HCT116 (cell line): Measurements from ENCODE around the gene VPS41. TPM values are rescaled to one million over a fixed set of nuclear protein-coding genes. Genes with fewer than 3 reads are reported as not detected.

Experiments used
- ATAC-seq: fragments of 200-7000 bp; cut with Tn5 transposase; 2 replicates; pipeline ENCODE4 v1.9.1; 2020; ENCODE audit warnings: mild to moderate bottlenecking, moderate library complexity
- BruUV-seq: library from RNA; stranded (reverse); fragments of 400-500 nt; replicated peaks from 2 replicates; lab custom pipeline; 2021; lab: Mats Ljungman, UMichigan
- CTCF ChIA-PET: fragments of 300-600 bp; sonication (Branson Sonifier 250); formaldehyde crosslinking; loops from one replicate; lab custom pipeline; 2021; ENCODE audit warnings: antibody characterized with exemption; lab: Charles Lee
- POLR2A ChIA-PET: fragments of 300-600, 350-600 bp; sonication (Branson Sonifier 250); formaldehyde crosslinking; loops from one replicate; lab custom pipeline; 2021; ENCODE audit warnings: antibody characterized with exemption; lab: Charles Lee
- RAD21 ChIA-PET, 2 experiments: fragments of 300-600 bp; sonication (Branson Sonifier 250); formaldehyde crosslinking; loops; one replicate each; lab custom pipeline; 2023; ENCODE audit warnings: low total read pairs in 2 of 2; ENCODE audit not compliant: uncharacterized antibody in 2 of 2, unreplicated experiment in 2 of 2, low non-redundant PET in 1 of 2; lab: Charles Lee
- DNase-seq: peaks from one replicate; pipeline ENCODE4 v3.0.0-alpha.2; 2010; ENCODE audit warnings: low read depth, low spot score
- H2AFZ ChIP-seq: fragments of 200-600 bp; shearing (Covaris generic), sonication (generic); 2 replicates; pipeline ENCODE4 v1.6.1; 2017; ENCODE audit warnings: low read depth, mixed run types, mixed read lengths, antibody characterized with exemption, low read length; ENCODE audit not compliant: poor library complexity, severe bottlenecking
- H3K27ac ChIP-seq: 2 replicates; pipeline ENCODE4 v1.5.1; 2012; ENCODE audit warnings: low read depth, low read length
- H3K27me3 ChIP-seq: fragments of 200-600 bp; sonication (generic); 2 replicates; pipeline ENCODE4 v1.6.1; 2016; ENCODE audit warnings: mixed run types, low read length, mixed read lengths; ENCODE audit not compliant: insufficient read depth
- H3K36me3 ChIP-seq, 2 experiments: fragments of 200-500 bp in 1 of 2; fragments of 200-600 bp in 1 of 2; sonication (Bioruptor generic) in 1 of 2; sonication (generic) in 1 of 2; 2 replicates each; pipeline versions ENCODE4 v1.5.1 to v1.6.1; 2014 to 2016; ENCODE audit warnings: low read length in 2 of 2, inconsistent platforms in 1 of 2, mixed read lengths in 1 of 2, mixed run types in 1 of 2; ENCODE audit not compliant: insufficient read depth in 2 of 2, control insufficient read depth in 1 of 2
- H3K4me1 ChIP-seq, 2 experiments: fragments of 200-600 bp in 1 of 2; sonication (generic) in 1 of 2; 2 replicates each; pipeline versions ENCODE4 v1.5.1 to v1.6.1; 2012 to 2017; ENCODE audit warnings: low read length in 2 of 2, inconsistent platforms in 1 of 2, mild to moderate bottlenecking in 1 of 2, mixed read lengths in 1 of 2, mixed run types in 1 of 2, moderate library complexity in 1 of 2; ENCODE audit not compliant: insufficient read depth in 2 of 2, control insufficient read depth in 1 of 2
- H3K4me2 ChIP-seq: fragments of 200-600 bp; sonication (generic); 2 replicates; pipeline ENCODE4 v1.6.1; 2017; ENCODE audit warnings: mixed run types, low read length, mixed read lengths
- H3K4me3 ChIP-seq, 2 experiments: fragments of 200-600 bp in 1 of 2; sonication (generic) in 1 of 2; replicated peaks in 1 of 2; 2 replicates each; pipeline ENCODE4 v1.5.1; 2011 to 2016; ENCODE audit warnings: low read length in 2 of 2, control low read depth in 1 of 2, low read depth in 1 of 2, mild to moderate bottlenecking in 1 of 2, mixed read lengths in 1 of 2, mixed run types in 1 of 2
- H3K79me2 ChIP-seq: fragments of 200-600 bp; sonication (generic); 2 replicates; pipeline ENCODE4 v1.6.1; 2017; ENCODE audit warnings: mild to moderate bottlenecking, mixed run types, low read length, moderate library complexity, mixed read lengths; ENCODE audit not compliant: insufficient read depth
- H3K9ac ChIP-seq: fragments of 200-600 bp; sonication (generic); 2 replicates; pipeline ENCODE4 v1.6.1; 2016; ENCODE audit warnings: low read length, mixed read lengths
- H3K9me2 ChIP-seq: fragments of 200-600 bp; sonication (generic), shearing (Covaris generic); 2 replicates; pipeline ENCODE4 v1.6.1; 2017; ENCODE audit warnings: mixed run types, mild to moderate bottlenecking, moderate library complexity; ENCODE audit not compliant: insufficient read depth
- H3K9me3 ChIP-seq, 2 experiments: fragments of 200-500 bp in 1 of 2; fragments of 200-600 bp in 1 of 2; sonication (Bioruptor generic) in 1 of 2; sonication (generic) in 1 of 2; 2 replicates each; pipeline ENCODE4 v1.6.1; 2014 to 2017; ENCODE audit warnings: low read length in 2 of 2, mixed read lengths in 2 of 2, inconsistent platforms in 1 of 2, low read depth in 1 of 2, mild to moderate bottlenecking in 1 of 2, mixed run types in 1 of 2, moderate library complexity in 1 of 2; ENCODE audit not compliant: control insufficient read depth in 1 of 2, insufficient read depth in 1 of 2
- H4K20me1 ChIP-seq: fragments of 200-600 bp; sonication (generic), shearing (Covaris generic); 2 replicates; pipeline ENCODE4 v1.6.1; 2017; ENCODE audit warnings: mixed run types, mild to moderate bottlenecking, moderate library complexity; ENCODE audit not compliant: insufficient read depth
- ATF3 ChIP-seq: IDR thresholded peaks from 2 replicates; pipeline ENCODE4 v1.6.1; 2012
- CBX3 ChIP-seq: IDR thresholded peaks from 2 replicates; pipeline ENCODE4 v1.6.1; 2012; ENCODE audit warnings: low read depth
- EGR1 ChIP-seq: IDR thresholded peaks from 2 replicates; pipeline ENCODE4 v1.6.1; 2012; ENCODE audit warnings: low read depth
- EZH2 ChIP-seq: fragments of 200-600 bp; sonication (generic); IDR thresholded peaks from 2 replicates; pipeline ENCODE4 v1.6.1; 2017; ENCODE audit warnings: antibody characterized with exemption, mixed run types
- POLR2A ChIP-seq: IDR thresholded peaks from 2 replicates; pipeline ENCODE4 v1.7.0; 2011; ENCODE audit warnings: borderline replicate concordance; ENCODE audit not compliant: insufficient read depth, insufficient read length; ENCODE audit errors: extremely low read depth
- REST ChIP-seq: IDR thresholded peaks from 2 replicates; pipeline ENCODE4 v1.6.1; 2012; ENCODE audit warnings: low read depth
- SIN3A ChIP-seq: IDR thresholded peaks from 2 replicates; pipeline ENCODE4 v1.6.1; 2012; ENCODE audit warnings: low read depth
- TCF7L2 ChIP-seq: IDR thresholded peaks from 2 replicates; pipeline ENCODE4 v1.7.0; 2011; ENCODE audit warnings: borderline replicate concordance, inconsistent platforms; ENCODE audit not compliant: insufficient read depth, insufficient read length; ENCODE audit errors: extremely low read depth
- intact Hi-C: fragments of 100-400 bp; cut with micrococcal nuclease; formaldehyde crosslinking; loops from 2 replicates; pipeline ENCODE4 v1.10.0; 2022
- total RNA-seq: library from RNA; stranded (reverse); gene quantifications from one replicate; pipeline ENCODE4 v1.2.1, GENCODE V29; 2021; ENCODE audit not compliant: unreplicated experiment
- TF ChIP-seq, protein P1 (sequence below), 3 experiments: fragments of 200-600 bp in 1 of 3; sonication (generic) in 1 of 3; IDR thresholded peaks in 2 of 3; conservative IDR thresholded peaks in 1 of 3; 2 replicates each; pipeline ENCODE4 v1.5.1; 2012 to 2017; ENCODE audit warnings: low read depth in 2 of 3, low read length in 2 of 3, antibody characterized with exemption in 1 of 3, borderline replicate concordance in 1 of 3, control low read depth in 1 of 3, mild to moderate bottlenecking in 1 of 3, mixed read lengths in 1 of 3, mixed run types in 1 of 3, moderate library complexity in 1 of 3; ENCODE audit not compliant: insufficient read depth in 1 of 3

Gene VPS41
- total RNA-seq, 1 experiment from 2014 or later = 72.2 TPM

GRCh38 chr7:38873433-38873832 is 35.6 kb downstream of the VPS41 start:
- no peaks in the 10 kb centered on the region; the same call in none of the 2 replicates for H3K79me2 ChIP-seq
- no peak for ATAC-seq
- no peak overlapping the region for H3K9ac ChIP-seq
- no peaks in the 10 kb centered on the region for H3K4me1 ChIP-seq
- H4K20me1 ChIP-seq = no peaks in the 10 kb centered on the region
- H3K9me3 ChIP-seq = no peaks in the 10 kb centered on the region
- no peaks in the 10 kb centered on the region for H3K9me2 ChIP-seq
- H3K27me3 ChIP-seq = no peaks in the 10 kb centered on the region
- H3K27ac ChIP-seq = no peak overlapping the region
- TF ChIP-seq EZH2 (no peak), ATF3 (no peak), CBX3 (no peak), REST (no peak), EGR1 (no peak), SIN3A (no peak), TCF7L2 (no peak), POLR2A (no peak)
- TF ChIP-seq, protein P1, sequence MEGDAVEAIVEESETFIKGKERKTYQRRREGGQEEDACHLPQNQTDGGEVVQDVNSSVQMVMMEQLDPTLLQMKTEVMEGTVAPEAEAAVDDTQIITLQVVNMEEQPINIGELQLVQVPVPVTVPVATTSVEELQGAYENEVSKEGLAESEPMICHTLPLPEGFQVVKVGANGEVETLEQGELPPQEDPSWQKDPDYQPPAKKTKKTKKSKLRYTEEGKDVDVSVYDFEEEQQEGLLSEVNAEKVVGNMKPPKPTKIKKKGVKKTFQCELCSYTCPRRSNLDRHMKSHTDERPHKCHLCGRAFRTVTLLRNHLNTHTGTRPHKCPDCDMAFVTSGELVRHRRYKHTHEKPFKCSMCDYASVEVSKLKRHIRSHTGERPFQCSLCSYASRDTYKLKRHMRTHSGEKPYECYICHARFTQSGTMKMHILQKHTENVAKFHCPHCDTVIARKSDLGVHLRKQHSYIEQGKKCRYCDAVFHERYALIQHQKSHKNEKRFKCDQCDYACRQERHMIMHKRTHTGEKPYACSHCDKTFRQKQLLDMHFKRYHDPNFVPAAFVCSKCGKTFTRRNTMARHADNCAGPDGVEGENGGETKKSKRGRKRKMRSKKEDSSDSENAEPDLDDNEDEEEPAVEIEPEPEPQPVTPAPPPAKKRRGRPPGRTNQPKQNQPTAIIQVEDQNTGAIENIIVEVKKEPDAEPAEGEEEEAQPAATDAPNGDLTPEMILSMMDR (IDR thresholded peaks at IDR 0.05 in 2 of 3, conservative IDR thresholded peaks at IDR 0.05 in 1 of 3; ENCODE audit: borderline replicate concordance in 1 of 3, insufficient read depth in 1 of 3, low read depth in 2 of 3, low read length in 2 of 3) = no peak
- BruUV-seq = no TSS peak
- DNase-seq = no peak
- H3K36me3 ChIP-seq = no peaks in the 10 kb centered on the region
- no peak overlapping the region for H2AFZ ChIP-seq
- POLR2A ChIA-PET = no interaction called here
- intact Hi-C loops = no loop called here
- CTCF ChIA-PET = no interaction called here
- RAD21 ChIA-PET = no interaction called here
- H3K4me3 ChIP-seq = no peak overlapping the region
- no peak overlapping the region for H3K4me2 ChIP-seq
